Liver (tissue), 9 donors: ENCODE results near the gene EFS. TPM values are rescaled to one million over a fixed set of nuclear protein-coding genes. Genes with fewer than 3 reads are reported as not detected.

ENCODE experiments used
- DNase-seq: peaks from one replicate; pipeline ENCODE4 v3.0.0-alpha.2; 2017; ENCODE audit warnings: low spot score
- H3K27ac ChIP-seq, 2 donors: one replicate each; pipeline ENCODE4 v1.7.0; 2013; ENCODE audit warnings: inconsistent platforms in 2 of 2, low read length in 2 of 2, control low read depth in 1 of 2, low read depth in 1 of 2, mild to moderate bottlenecking in 1 of 2
- H3K27me3 ChIP-seq, 4 donors: one replicate each; pipeline versions ENCODE4 v1.6.1 to v1.7.0; 2013; ENCODE audit warnings: low read length in 3 of 4, inconsistent platforms in 1 of 4, mild to moderate bottlenecking in 1 of 4, moderate library complexity in 1 of 4; ENCODE audit not compliant: control insufficient read depth in 4 of 4, insufficient read depth in 4 of 4
- H3K36me3 ChIP-seq, 4 donors: one replicate each; pipeline versions ENCODE4 v1.6.1 to v1.7.0; 2013; ENCODE audit warnings: low read length in 3 of 4, mild to moderate bottlenecking in 3 of 4, low read depth in 1 of 4, moderate library complexity in 1 of 4; ENCODE audit not compliant: control insufficient read depth in 4 of 4, insufficient read depth in 3 of 4
- H3K4me1 ChIP-seq, 4 donors: one replicate each; pipeline versions ENCODE4 v1.6.1 to v1.7.0; 2013; ENCODE audit warnings: low read length in 3 of 4, mild to moderate bottlenecking in 3 of 4, moderate library complexity in 1 of 4; ENCODE audit not compliant: control insufficient read depth in 4 of 4, insufficient read depth in 4 of 4
- H3K4me3 ChIP-seq, 3 donors: one replicate each; pipeline versions ENCODE4 v1.6.1 to v1.7.0; 2013; ENCODE audit warnings: low read length in 3 of 3, control low read depth in 1 of 3, low read depth in 1 of 3, mild to moderate bottlenecking in 1 of 3
- H3K9ac ChIP-seq, 2 donors: one replicate each; pipeline ENCODE4 v1.7.0; 2013; ENCODE audit warnings: low read length in 2 of 2, mild to moderate bottlenecking in 2 of 2, moderate library complexity in 2 of 2, control low read depth in 1 of 2, low read depth in 1 of 2
- H3K9me3 ChIP-seq, 4 donors: one replicate each; pipeline versions ENCODE4 v1.6.1 to v1.7.0; 2013; ENCODE audit warnings: low read length in 3 of 4; ENCODE audit not compliant: control insufficient read depth in 4 of 4
- EGR1 ChIP-seq, 2 donors: IDR thresholded peaks; 2 replicates each; pipeline ENCODE4 v1.6.1; 2016 to 2018; ENCODE audit warnings: antibody characterized with exemption in 2 of 2, low read depth in 2 of 2
- FOXA1 ChIP-seq: IDR thresholded peaks from 2 replicates; pipeline ENCODE4 v1.6.1; 2016; ENCODE audit warnings: antibody characterized with exemption
- HNF4A ChIP-seq, 2 donors: conservative IDR thresholded peaks; 2 replicates each; pipeline ENCODE4 v1.6.1; 2016; ENCODE audit warnings: antibody characterized with exemption in 2 of 2, mild to moderate bottlenecking in 2 of 2
- HNF4G ChIP-seq: IDR thresholded peaks from 2 replicates; pipeline ENCODE4 v1.6.1; 2016; ENCODE audit warnings: antibody characterized with exemption
- MAX ChIP-seq: IDR thresholded peaks from 2 replicates; pipeline ENCODE4 v1.6.1; 2016; ENCODE audit warnings: antibody characterized with exemption
- RAD21 ChIP-seq, 2 donors: IDR thresholded peaks; 2 replicates each; pipeline ENCODE4 v1.6.1; 2016; ENCODE audit warnings: antibody characterized with exemption in 2 of 2, mild to moderate bottlenecking in 2 of 2
- REST ChIP-seq: IDR thresholded peaks from 2 replicates; pipeline ENCODE4 v1.6.1; 2016; ENCODE audit warnings: antibody characterized with exemption, mild to moderate bottlenecking
- RXRA ChIP-seq, 2 donors: IDR thresholded peaks; 2 replicates each; pipeline ENCODE4 v1.6.1; 2017 to 2018; ENCODE audit warnings: antibody characterized with exemption in 2 of 2, mild to moderate bottlenecking in 1 of 2
- WGBS: extraction: QIAGEN DNeasy Blood & Tissue Kit; methylation state at CpG from one replicate; pipeline ENCODE4 v1.1.7; 2013; 5-methylcytosine and 5-hydroxymethylcytosine counted together
- polyA plus RNA-seq, 2 donors: library from polyadenylated mRNA; stranded (reverse) in 1 of 2; unstranded in 1 of 2; fragments of 200-250 nt in 1 of 2; fragments of >200 nt in 1 of 2; fragmentation: Nextera tagmentation in 1 of 2; extraction: Ambion mirVana in 1 of 2; gene quantifications; one replicate each; pipeline versions ENCODE4 v1.2.1 to v1.2.3, GENCODE V29; 2013 to 2015
- total RNA-seq, 2 donors: library from RNA; depleted of rRNA; stranded (reverse); fragments of >200 nt; gene quantifications; one replicate each; pipeline ENCODE4 v1.2.3, GENCODE V29; 2014
- donor health status: healthy.
- donor health status: healthy.
- donor health status: healthy.
- donor health status: healthy.
- donor health status: healthy.

EFS gene
- total and polyA plus RNA-seq, 4 donors: 0.10 to 0.69 (median 0.54) TPM

- Histone ChIP-seq H3K4me3 (no peak overlapping the region), H3K27ac (no peak overlapping the region), H3K9me3 (no peaks in the 10 kb centered on the region), H3K9ac (no peak overlapping the region), H3K27me3 (peaks cover 0 to 2% (median 0%) of the 10 kb centered on the region in 4 donors), H3K4me1 (peaks cover 0 to 8% (median 6%) of the 10 kb centered on the region in 4 donors), H3K36me3 (no peaks in the 10 kb centered on the region)
- DNase-seq: no peak
- 53% methylated on average over 1 of the region's 1 CpG for WGBS
- TF ChIP-seq FOXA1: no peak
These were observed 5.2 kb upstream of the EFS start for GRCh38 chr14:23370221-23370620.

- Histone ChIP-seq H3K9ac (no peak overlapping the region), H3K27ac (peak overlapping the region; percentile 25 to 52), H3K36me3 (no peaks in the 10 kb centered on the region), H3K4me3 (peak overlapping the region in 1 of 3 donors; percentile 37), H3K4me1 (peaks cover 2 to 12% (median 9%) of the 10 kb centered on the region in 4 donors), H3K9me3 (no peaks in the 10 kb centered on the region), H3K27me3 (peaks cover 0 to 8% (median 6%) of the 10 kb centered on the region in 4 donors)
- TF ChIP-seq HNF4G (no peak), MAX (no peak), EGR1 (IDR thresholded peaks at IDR 0.05; ENCODE audit: low read depth in 2 of 2) (no peak), RXRA (IDR thresholded peaks at IDR 0.05) (no peak), HNF4A (conservative IDR thresholded peaks at IDR 0.05) (no peak), RAD21 (IDR thresholded peaks at IDR 0.05) (no peak), REST (no peak)
- WGBS: 30% methylated on average over 34 of the region's 34 CpGs
- no peak for DNase-seq
These were observed 1.5 kb upstream of the EFS start for GRCh38 chr14:23366426-23366921.

- no peak for DNase-seq
- Histone ChIP-seq H3K9ac (no peak overlapping the region), H3K27me3 (peaks cover 0 to 8% (median 6%) of the 10 kb centered on the region in 4 donors)
These were observed 907 bp upstream of the EFS start for GRCh38 chr14:23365732-23366425.

More at GRCh38 chr14:23365732-23366425, 907 bp upstream of the EFS start:
- H3K36me3 ChIP-seq: no peaks in the 10 kb centered on the region
- peaks cover 2 to 12% (median 9%) of the 10 kb centered on the region in 4 donors for H3K4me1 ChIP-seq
- WGBS: 4% methylated on average over 51 of the region's 51 CpGs
- peak overlapping the region; percentile 54 to 56 for H3K27ac ChIP-seq
- TF ChIP-seq REST: no peak
- peak overlapping the region in 1 of 3 donors; percentile 37 for H3K4me3 ChIP-seq
- no peaks in the 10 kb centered on the region for H3K9me3 ChIP-seq
